ENCODE results near the gene BRCC3. TPM values are rescaled to one million over a fixed set of nuclear protein-coding genes. Genes with fewer than 3 reads are reported as not detected.

Gene BRCC3
- total and polyA plus RNA-seq, 4 donors, result 7.8 to 12.2 (median 10.1) TPM

DNA sequence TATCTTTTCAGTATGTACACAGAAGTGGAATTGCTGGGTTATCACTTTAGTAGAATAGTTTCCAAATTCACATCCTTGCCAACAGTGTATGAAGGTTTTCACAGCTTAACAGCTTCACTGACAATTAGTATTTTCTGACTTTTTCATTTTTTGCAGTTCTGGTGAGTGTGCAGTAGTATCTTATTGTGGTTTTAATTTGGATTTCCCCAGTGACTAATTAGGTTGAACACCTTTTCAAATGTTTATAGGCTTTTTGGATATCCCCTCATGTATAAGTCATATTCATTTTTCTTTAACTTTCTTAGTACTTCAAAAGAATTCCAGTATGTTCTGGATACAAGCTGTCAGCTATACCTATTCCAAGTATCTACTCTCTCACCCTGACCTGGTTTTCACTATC, 37.1 kb downstream of the BRCC3 start (continued):
- TF ChIP-seq, protein P1, sequence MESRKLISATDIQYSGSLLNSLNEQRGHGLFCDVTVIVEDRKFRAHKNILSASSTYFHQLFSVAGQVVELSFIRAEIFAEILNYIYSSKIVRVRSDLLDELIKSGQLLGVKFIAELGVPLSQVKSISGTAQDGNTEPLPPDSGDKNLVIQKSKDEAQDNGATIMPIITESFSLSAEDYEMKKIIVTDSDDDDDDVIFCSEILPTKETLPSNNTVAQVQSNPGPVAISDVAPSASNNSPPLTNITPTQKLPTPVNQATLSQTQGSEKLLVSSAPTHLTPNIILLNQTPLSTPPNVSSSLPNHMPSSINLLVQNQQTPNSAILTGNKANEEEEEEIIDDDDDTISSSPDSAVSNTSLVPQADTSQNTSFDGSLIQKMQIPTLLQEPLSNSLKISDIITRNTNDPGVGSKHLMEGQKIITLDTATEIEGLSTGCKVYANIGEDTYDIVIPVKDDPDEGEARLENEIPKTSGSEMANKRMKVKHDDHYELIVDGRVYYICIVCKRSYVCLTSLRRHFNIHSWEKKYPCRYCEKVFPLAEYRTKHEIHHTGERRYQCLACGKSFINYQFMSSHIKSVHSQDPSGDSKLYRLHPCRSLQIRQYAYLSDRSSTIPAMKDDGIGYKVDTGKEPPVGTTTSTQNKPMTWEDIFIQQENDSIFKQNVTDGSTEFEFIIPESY (IDR thresholded peaks at IDR 0.05), result no peak
- TF ChIP-seq TAF1 (conservative IDR thresholded peaks at IDR 0.05) (no peak), GABPA (IDR thresholded peaks at IDR 0.05 in 1 of 2, conservative IDR thresholded peaks at IDR 0.05 in 1 of 2) (no peak), YY1 (IDR thresholded peaks at IDR 0.05) (no peak), FOXA1 (IDR thresholded peaks at IDR 0.05) (no peak), HNF4G (IDR thresholded peaks at IDR 0.05) (no peak), JUND (IDR thresholded peaks at IDR 0.05) (no peak)

DNA sequence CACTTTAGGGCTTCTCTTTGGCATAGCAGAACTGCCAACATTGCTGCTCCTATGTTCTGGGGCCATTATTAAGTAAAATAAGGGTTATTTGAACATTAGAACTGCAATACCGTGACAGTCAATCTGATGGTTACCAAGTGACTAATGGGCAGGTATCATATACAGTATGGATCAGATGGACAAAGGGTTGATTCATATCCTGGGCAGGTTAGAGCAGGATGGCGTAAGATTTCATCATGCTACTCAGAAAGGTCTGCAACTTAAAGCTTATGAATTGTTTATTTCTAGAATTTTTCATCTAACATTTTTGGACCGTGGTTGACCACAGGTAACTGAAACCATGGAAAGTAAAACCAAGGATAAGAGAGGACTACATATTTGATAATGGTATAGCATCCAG, 40.9 kb downstream of the BRCC3 start:
- WGBS, result 98% methylated on average over 3 of the region's 3 CpGs

More for the DNA sequence above, 40.9 kb downstream of the BRCC3 start:
- Histone ChIP-seq H3K4me1 (ENCODE audit: control insufficient read depth in 4 of 4, insufficient read depth in 4 of 4, low read length in 3 of 4) (no peaks in the 10 kb centered on the region), H3K4me3 (ENCODE audit: low read depth in 1 of 3, low read length in 3 of 3) (no peak overlapping the region), H3K27me3 (ENCODE audit: control insufficient read depth in 4 of 4, insufficient read depth in 4 of 4, low read length in 3 of 4) (no peaks in the 10 kb centered on the region), H3K27ac (ENCODE audit: low read depth in 1 of 2, low read length in 2 of 2) (no peak overlapping the region), H3K36me3 (ENCODE audit: control insufficient read depth in 4 of 4, insufficient read depth in 3 of 4, low read depth in 1 of 4, low read length in 3 of 4) (peaks cover 0 to 2% (median 0%) of the 10 kb centered on the region in 4 donors), H3K9ac (ENCODE audit: low read depth in 1 of 2, low read length in 2 of 2) (no peak overlapping the region), H3K9me3 (ENCODE audit: control insufficient read depth in 4 of 4, low read length in 3 of 4) (no peaks in the 10 kb centered on the region)
- DNase-seq (ENCODE audit: low spot score), result no peak
- no peak for TF ChIP-seq HNF4G (IDR thresholded peaks at IDR 0.05)
- TF ChIP-seq YY1 (IDR thresholded peaks at IDR 0.05), result no peak
- no peak for TF ChIP-seq TAF1 (conservative IDR thresholded peaks at IDR 0.05)
- no peak for TF ChIP-seq GABPA (IDR thresholded peaks at IDR 0.05 in 1 of 2, conservative IDR thresholded peaks at IDR 0.05 in 1 of 2)
- TF ChIP-seq HNF4A (conservative IDR thresholded peaks at IDR 0.05), result no peak
- no peak for TF ChIP-seq RXRA (IDR thresholded peaks at IDR 0.05)
- TF ChIP-seq, protein P2, sequence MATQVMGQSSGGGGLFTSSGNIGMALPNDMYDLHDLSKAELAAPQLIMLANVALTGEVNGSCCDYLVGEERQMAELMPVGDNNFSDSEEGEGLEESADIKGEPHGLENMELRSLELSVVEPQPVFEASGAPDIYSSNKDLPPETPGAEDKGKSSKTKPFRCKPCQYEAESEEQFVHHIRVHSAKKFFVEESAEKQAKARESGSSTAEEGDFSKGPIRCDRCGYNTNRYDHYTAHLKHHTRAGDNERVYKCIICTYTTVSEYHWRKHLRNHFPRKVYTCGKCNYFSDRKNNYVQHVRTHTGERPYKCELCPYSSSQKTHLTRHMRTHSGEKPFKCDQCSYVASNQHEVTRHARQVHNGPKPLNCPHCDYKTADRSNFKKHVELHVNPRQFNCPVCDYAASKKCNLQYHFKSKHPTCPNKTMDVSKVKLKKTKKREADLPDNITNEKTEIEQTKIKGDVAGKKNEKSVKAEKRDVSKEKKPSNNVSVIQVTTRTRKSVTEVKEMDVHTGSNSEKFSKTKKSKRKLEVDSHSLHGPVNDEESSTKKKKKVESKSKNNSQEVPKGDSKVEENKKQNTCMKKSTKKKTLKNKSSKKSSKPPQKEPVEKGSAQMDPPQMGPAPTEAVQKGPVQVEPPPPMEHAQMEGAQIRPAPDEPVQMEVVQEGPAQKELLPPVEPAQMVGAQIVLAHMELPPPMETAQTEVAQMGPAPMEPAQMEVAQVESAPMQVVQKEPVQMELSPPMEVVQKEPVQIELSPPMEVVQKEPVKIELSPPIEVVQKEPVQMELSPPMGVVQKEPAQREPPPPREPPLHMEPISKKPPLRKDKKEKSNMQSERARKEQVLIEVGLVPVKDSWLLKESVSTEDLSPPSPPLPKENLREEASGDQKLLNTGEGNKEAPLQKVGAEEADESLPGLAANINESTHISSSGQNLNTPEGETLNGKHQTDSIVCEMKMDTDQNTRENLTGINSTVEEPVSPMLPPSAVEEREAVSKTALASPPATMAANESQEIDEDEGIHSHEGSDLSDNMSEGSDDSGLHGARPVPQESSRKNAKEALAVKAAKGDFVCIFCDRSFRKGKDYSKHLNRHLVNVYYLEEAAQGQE (IDR thresholded peaks at IDR 0.05), result no peak
- no peak for TF ChIP-seq NR2F2 (IDR thresholded peaks at IDR 0.05)
- TF ChIP-seq FOXA2 (IDR thresholded peaks at IDR 0.05), result no peak
- no peak for TF ChIP-seq SP1 (IDR thresholded peaks at IDR 0.05)
- TF ChIP-seq, protein P1 (IDR thresholded peaks at IDR 0.05), result no peak
- no peak for TF ChIP-seq JUND (IDR thresholded peaks at IDR 0.05)
- TF ChIP-seq, protein P3, sequence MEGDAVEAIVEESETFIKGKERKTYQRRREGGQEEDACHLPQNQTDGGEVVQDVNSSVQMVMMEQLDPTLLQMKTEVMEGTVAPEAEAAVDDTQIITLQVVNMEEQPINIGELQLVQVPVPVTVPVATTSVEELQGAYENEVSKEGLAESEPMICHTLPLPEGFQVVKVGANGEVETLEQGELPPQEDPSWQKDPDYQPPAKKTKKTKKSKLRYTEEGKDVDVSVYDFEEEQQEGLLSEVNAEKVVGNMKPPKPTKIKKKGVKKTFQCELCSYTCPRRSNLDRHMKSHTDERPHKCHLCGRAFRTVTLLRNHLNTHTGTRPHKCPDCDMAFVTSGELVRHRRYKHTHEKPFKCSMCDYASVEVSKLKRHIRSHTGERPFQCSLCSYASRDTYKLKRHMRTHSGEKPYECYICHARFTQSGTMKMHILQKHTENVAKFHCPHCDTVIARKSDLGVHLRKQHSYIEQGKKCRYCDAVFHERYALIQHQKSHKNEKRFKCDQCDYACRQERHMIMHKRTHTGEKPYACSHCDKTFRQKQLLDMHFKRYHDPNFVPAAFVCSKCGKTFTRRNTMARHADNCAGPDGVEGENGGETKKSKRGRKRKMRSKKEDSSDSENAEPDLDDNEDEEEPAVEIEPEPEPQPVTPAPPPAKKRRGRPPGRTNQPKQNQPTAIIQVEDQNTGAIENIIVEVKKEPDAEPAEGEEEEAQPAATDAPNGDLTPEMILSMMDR (IDR thresholded peaks at IDR 0.05; ENCODE audit: low read depth, low read length, missing input control), result no peak
- TF ChIP-seq, protein P4, sequence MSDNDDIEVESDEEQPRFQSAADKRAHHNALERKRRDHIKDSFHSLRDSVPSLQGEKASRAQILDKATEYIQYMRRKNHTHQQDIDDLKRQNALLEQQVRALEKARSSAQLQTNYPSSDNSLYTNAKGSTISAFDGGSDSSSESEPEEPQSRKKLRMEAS (IDR thresholded peaks at IDR 0.05), result no peak
- no peak for TF ChIP-seq EGR1 (IDR thresholded peaks at IDR 0.05; ENCODE audit: low read depth in 2 of 2)

Data from liver (tissue), 9 donors.